ENCODE data around the gene KRTAP17-1.
"Not testable (repeated sequence)": the region's sequence is repeated elsewhere in the genome, so short reads cannot be mapped to it uniquely, and the experiment has no call there.

The KRTAP17-1 gene

DNA sequence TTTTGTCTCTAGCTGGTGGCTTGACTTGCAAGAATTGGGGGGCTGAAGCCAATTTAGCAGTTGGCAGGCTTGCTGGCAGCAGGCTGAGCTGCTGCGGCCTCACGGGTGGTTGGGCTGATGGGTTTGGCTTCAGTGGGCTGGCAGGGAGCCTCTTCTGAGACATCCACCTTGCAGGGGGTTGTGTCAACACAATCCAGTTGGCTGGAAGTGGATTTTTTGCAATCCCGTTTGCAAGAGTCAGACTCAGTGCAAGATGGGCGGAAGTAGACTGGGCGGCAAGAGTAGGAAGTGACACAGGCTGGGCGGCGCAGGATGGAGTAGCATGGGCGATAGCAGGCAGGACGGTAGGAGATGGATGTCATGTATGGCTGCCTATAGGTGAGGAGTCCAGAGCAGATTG is 7.9 kb downstream of the KRTAP17-1 start:
- DNase-seq (ENCODE audit: low spot score) (peak; percentile 86), FAIRE-seq (peak; percentile 85)

DNA sequence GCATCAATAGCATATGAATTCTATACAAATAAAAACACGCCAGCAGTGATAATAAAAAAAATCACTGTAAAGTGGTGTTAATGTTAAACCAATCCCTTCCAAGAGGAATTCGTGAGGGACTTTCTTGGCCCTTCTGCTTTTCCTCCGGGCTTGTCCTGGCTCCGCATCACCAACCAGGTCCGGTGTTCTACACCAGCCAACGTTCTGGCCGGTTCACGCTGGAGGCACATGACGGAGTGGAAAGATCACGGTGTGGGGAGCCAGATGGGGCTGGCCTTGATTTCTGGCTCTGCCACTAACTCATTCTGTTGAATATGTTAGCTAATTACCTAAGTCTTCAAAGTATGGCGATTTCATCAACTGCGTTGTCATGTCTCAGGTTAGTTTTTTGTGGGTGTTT is 11.4 kb downstream of the KRTAP17-1 start:
- FAIRE-seq = no peak
- no peak for DNase-seq (ENCODE audit: low spot score)

DNA sequence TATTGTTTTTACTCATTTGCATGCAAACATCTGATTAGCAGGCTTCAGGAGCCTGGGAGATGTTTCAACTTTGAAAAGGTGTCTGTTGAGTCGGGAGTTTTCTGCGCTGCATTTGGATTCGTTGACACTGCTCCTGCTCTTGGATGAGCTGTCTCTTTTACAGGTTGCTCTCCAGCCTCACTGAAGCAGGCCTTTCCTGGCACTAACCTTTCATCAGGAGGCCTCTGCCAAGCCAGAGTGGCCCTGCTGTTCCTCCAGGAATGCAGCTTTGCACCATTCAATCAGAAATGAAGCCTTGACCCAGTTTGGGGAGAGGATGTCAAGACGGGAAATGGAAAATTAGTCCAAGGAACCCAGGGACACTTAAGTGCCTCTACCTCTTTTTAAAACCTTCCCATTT is 12.5 kb downstream of the KRTAP17-1 start:
- no peak for FAIRE-seq
- DNase-seq (ENCODE audit: low spot score) = no peak

DNA sequence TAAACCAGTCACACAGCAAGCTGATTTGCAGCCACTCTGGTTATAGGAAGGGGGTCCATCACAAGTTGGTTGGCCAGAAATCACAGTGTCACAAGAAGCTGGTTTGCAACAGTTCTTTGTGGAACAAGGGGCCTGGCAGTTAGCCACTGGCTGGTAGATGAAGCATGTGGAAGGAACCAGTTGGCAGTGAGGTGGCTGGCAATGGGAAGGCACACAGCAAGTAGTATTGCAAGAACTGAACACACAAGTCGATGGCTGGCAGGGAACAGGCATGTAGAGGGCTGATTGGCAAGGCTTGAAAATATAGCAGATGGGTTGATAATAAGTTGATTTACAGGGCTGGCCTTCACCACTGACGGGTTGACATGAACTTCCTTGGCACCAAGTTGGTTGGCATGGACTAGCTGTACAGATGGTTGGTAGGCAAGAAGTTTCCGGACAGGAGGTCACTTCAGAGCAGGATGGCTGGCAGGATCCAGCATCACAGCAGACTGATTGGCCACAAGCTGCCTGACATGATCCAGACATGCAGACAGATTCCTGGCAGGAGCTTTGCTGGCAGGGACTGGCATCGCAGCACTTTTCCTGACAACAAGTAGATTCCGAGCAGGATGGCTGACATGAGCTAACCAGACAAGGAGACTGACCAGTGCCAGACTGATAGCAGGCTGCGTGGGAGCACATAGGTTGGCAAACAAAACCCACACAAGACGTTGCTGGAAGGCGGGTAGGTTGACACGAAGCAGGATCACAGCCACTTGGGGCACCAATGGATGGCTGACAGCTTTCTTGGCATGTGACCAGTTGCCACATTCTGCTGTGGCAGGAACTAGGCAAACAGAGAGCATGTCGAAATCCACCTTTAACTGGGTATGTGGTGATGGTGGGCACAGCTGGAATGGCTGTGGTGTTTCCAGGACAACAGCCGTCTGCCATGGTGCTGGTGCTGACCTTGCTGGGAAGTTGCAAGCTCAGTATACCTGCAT is 13.3 kb downstream of the KRTAP17-1 start, which contains the start of gene KRTAP29-1:
Gene KRTAP29-1, minus strand, starts transcription at position 936 of the 986 bp plus-strand sequence. Its CDS starts 0 bp downstream, at position 936.
- no peak for FAIRE-seq
- DNase-seq (ENCODE audit: low spot score) = no peak

DNA sequence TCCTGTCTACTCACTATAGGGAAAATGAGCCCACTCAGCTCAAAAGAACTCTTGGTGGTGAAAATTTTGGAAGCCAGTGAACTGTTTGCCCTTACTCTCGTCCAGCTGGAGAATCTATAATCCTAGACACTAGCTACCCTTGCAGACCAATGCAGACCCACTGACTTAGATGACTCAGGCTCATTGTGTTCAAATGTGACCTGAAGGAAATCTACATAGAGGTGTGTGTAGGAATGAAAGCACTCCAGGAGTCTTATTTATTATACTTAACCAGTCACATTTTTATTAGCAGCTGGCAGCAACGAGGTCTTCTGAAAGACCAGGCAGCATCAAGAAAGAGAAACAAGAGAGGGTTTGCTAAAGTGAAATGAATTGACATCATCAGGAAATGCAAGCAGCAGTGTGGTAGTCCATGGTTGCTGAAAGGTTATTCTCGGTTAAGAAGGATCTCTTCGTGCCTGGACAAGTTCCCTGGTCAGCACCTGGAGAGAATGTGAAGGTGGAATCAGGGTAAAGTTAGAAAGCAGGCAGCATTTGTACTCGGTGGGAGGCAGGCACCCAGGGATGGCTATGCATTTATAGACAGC is 14.2 kb downstream of the KRTAP17-1 start:
- DNase-seq (ENCODE audit: low spot score) = no peak
- no peak for FAIRE-seq

DNA sequence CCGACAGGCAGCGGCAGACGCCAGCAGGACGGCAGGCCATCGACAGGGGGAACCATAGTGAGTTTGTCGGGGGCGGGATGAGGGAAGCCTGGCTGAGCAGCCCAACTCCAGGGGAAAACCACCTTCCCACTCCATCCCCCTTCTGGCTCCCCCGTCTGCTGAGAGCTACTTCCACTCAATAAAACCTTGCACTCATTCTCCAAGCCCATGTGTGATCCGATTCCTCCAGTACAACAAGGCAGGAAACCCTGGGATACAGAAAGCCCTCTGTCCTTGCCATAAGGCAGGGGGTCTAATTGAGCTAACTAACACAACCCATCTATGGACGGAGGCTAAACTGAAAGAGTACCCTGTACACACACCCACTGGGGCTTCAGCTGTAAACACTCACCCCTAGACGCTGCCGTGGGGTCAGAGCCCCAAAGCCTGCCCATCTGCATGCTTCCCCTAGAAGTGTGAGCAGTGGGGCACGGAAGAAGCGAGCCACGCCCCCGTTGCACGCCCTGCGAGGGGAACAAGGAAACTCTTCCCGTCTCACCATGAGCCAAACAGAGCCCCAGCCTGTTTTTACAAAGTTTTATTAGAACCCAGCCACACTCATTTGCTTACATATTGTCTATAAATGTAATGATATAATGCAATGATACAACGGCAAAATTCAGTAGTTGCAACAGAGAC is 16.9 kb downstream of the KRTAP17-1 start:
- FAIRE-seq = no peak
- DNase-seq (ENCODE audit: low spot score) = no peak

DNA sequence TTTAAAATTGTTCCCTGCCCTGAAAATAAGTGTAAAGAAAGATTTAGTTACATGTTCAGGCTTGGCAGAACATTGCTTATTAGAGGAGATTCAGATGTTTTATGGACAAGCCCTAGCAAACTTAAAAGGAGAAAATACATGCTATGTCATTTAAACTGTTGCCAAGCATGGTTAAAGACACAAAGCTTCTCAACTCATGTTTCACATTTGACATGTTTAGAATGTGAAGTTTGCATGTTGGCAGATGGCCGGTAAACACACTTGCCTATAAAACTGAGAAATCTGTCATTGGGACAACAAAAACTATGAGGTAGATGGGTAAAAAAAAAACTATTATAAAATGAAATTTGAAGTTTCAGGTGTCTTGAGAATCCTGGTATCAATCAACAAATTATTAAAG is 18.7 kb downstream of the KRTAP17-1 start:
- no peak for FAIRE-seq
- DNase-seq (ENCODE audit: low spot score) = no peak

DNA sequence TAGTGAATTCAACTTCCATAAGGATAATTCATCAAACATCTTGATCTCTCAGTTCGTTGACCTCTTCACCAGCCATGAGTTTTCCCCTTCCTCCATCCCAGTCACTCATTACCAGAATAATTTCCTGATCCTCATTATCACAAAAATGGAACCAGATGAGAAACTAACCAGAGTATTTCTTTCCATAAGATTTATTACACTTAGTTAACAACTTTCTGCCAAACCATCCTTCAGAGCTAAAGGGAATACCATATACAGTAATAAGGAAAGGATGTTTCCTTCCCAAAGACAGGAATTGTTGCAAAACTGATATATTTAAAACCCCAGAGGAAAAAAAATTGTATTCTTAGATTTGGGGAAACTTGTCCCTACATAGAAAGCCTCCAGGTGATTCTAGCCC is 21.5 kb downstream of the KRTAP17-1 start:
- peak; percentile 2 for DNase-seq (ENCODE audit: low spot score)
- no peak for FAIRE-seq

DNA sequence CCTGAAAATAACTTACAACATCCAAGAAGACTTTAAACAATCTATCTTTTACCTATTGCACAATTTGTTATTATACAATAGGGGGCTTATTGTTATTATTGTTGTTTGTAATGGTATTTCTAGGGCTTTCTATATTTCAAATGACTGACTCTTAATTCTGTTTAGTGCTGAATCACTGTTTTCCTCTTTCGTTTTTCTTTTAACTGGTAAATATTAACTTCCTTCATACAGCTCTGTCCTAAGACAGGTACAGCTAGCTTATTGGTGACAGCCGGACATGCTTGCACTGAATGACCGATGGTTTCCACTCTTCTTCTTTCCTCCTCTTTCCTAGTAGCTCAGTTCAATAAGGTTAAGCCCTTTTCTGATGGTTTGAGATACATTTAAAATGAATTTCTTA is 28.5 kb downstream of the KRTAP17-1 start:
- DNase-seq (ENCODE audit: low spot score) = no peak
- peak; percentile 27 for FAIRE-seq

DNA sequence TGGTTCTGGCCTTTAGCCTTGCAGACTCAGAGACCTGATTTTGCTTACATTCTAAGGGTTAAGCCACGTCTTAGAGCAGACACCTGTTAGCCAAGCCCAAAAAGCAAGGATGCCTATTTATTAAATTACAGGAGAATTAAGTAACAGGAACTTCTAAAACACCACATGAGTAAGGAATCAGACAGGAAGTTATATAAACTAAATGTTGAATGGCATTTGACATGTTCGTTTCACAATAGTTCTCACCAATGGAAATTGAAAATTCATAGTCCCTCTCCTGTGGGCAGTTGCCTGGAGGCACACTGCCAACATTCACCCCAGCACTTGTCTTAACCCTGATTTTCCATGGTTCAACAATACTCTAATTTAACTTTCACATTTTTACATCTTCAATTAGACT is 31.0 kb downstream of the KRTAP17-1 start:
- FAIRE-seq (no peak), DNase-seq (ENCODE audit: low spot score) (no peak)

DNA sequence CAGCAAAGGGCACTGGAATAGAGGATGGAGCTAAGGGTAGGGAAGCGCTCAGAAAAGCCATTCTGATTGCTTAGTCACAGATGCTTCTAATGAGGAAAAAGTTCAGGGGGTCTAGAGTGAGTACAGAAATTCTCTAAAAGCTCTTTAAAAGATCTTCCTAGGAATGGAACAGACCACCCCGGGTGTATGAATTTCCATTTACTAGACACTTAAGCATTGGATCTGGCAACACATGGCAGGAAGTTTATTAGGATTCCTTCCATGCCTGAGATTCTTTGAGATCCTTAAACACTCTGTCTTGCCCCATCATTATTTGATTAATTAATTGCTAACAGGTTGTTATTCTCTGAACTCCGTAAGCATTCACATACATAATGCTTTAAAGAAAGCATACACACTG is 31.5 kb downstream of the KRTAP17-1 start:
- DNase-seq (ENCODE audit: low spot score) (no peak), FAIRE-seq (no peak)

DNA sequence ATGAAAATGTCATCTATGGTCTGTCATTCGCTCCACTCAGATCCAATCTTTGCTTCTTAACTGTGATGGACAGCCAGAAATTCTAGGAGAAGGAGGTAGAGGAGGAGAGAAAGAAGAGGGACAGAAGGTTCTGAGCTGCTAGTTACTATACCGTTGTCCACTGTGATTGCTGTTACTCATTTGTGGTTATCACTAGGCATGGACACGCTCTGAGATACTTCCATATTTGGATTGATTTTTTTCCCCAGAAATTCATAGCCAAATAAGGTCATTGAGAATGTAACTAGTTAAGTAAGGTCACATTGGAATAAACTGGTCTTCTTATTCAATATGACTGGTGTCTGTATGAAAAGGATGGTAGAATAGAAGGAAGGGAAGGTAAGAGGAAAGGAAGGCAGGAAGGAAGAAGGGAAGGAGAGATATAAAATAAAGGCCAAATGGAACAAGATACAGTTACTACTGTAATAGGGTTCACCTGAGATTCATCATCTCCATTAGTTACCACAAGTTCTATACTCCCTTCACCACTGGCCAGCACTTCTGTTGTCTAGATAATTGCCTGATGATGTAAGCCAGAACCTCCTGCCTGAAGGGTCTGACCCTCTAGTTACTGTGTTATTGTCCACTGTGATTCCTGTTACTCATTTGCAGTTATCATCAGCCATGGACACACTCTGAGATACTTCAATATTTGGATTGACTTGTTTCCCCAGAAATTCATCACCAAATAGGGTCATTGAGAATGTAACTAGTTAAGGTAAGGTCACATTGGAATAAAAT is 37.1 kb downstream of the KRTAP17-1 start:
- FAIRE-seq = no peak

DNA sequence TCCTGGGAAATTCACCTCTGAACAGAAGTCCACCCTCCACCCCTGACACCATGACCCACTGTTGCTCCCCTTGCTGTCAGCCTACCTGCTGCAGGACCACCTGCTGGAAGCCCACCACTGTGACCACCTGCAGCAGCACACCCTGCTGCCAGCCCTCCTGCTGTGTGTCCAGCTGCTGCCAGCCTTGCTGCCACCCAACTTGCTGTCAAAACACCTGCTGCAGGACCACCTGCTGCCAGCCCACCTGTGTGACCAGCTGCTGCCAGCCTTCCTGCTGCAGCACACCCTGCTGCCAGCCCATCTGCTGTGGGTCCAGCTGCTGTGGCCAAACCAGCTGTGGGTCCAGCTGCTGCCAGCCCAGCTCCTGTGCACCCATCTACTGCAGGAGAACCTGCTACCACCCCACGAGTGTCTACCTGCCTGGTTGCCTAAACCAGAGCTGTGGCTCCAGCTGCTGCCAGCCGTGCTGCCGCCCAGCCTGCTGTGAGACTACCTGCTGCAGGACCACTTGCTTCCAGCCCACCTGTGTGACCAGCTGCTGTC is 39.8 kb downstream of the KRTAP17-1 start, which contains the start of gene KRTAP9-7:
Gene KRTAP9-7, plus strand, starts transcription at position 51 of the 543 bp plus-strand sequence. Its CDS starts 0 bp downstream, at position 51.
- DNase-seq (ENCODE audit: low spot score); FAIRE-seq: not testable (repeated sequence)

More for the DNA sequence above, 37.1 kb downstream of the KRTAP17-1 start:
- DNase-seq (ENCODE audit: low spot score) = peak; percentile 56

DNA sequence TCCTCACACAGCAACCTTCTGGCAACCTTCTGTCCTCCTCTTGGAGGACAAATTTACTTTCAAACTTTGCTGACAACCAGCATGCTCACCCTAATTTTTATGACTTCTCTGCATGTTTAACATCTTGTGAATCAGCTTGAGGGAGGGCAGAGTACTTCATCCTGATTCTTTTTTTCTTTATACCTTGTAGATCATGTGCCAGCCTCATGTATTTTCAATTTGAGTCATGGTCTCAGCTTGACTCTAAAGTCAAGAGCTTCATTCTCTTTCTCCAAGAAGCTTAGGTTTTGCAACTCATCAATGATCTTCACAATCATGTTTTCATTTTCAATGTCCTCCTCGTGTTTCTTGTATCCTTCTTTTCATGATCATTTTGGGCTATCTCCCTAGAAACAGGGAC is 43.7 kb downstream of the KRTAP17-1 start:
- DNase-seq (ENCODE audit: low spot score) (no peak), FAIRE-seq (no peak)

DNA sequence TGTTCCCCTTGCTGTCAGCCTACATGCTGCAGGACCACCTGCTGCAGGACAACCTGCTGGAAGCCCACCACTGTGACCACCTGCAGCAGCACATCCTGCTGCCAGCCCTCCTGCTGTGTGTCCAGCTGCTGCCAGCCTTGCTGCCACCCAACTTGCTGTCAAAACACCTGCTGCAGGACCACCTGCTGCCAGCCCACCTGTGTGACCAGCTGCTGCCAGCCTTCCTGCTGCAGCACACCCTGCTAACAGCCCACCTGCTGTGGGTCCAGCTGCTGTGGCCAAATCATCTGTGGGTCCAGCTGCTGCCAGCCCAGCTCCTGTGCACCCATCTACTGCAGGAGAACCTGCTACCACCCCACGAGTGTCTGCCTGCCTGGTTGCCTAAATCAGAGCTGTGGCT is 44.2 kb downstream of the KRTAP17-1 start:
- not testable (repeated sequence) for FAIRE-seq; DNase-seq (ENCODE audit: low spot score)

DNA sequence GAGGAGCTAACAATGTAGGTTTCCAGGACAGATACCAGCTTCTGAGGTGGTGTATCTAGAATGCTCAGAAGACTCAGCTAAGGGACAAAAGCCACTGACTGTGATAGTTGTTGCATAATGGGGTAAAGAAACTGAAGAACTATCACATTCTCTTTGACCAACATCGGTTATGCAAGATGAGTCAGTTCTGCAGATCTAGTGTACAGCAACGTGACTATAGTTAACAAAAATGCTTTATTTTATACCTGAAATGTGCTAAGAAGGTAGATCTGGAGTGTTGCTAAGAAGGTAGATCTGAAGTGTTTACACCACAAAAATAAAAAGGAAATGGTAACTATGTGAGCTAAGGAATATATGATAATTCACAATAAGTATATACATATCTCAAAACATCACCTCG is 47.8 kb downstream of the KRTAP17-1 start:
- no peak for DNase-seq (ENCODE audit: low spot score)
- no peak for FAIRE-seq

DNA sequence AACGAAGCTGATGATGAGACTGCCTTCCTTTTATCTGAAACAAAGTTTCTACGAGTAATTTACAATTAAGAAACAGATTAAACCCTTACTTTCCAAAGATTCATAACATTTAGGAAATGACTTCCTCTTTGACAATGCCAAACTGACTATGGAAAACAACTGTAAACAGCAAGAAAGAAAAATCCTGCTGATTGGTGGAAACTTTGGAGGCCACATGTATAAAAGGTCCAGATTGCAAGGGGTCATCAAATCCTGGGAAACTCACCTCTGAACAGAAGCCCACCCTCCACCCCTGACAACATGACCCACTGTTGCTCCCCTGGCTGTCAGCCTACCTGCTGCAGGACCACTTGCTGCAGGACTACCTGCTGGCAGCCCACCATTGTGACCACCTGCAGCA is 50.4 kb downstream of the KRTAP17-1 start, which contains the start of gene KRTAP9-6:
Gene KRTAP9-6, plus strand, starts transcription at position 301 of the 400 bp plus-strand sequence. Its CDS starts 0 bp downstream, at position 301.
- no peak for FAIRE-seq
- no peak for DNase-seq (ENCODE audit: low spot score)
